ENCODE measurements around the gene TMEM205. TPM values are rescaled to one million over a fixed set of nuclear protein-coding genes. Genes with fewer than 3 reads are reported as not detected.

Gene TMEM205
- total and polyA plus RNA-seq, 2 experiments from 2014 or later, result 123 to 293 TPM

- peaks cover 21% of the 10 kb centered on the region for H3K4me1 Mint-ChIP-seq
- no peaks in the 10 kb centered on the region for H4K20me1 ChIP-seq (replicated peaks; ENCODE audit: insufficient read depth)
- H3K27me3 ChIP-seq (ENCODE audit: insufficient read depth), result no peaks in the 10 kb centered on the region
- H3K36me3 Mint-ChIP-seq (ENCODE audit: low read depth), result no peaks in the 10 kb centered on the region; the same call in 1 of the 3 replicates
- no peak overlapping the region for H3K4me3 Mint-ChIP-seq
- no peaks in the 10 kb centered on the region for H3K9me2 ChIP-seq (ENCODE audit: insufficient read depth)
- H3F3A ChIP-seq (replicated peaks; ENCODE audit: low read depth), result no peaks in the 10 kb centered on the region
- ATAC-seq (no peak), DNase-seq (ENCODE audit: low spot score) (no peak)
- H3K36me3 ChIP-seq (ENCODE audit: insufficient read depth), result no peaks in the 10 kb centered on the region
- TF ChIP-seq REST (IDR thresholded peaks at IDR 0.05; ENCODE audit: unreplicated experiment), result peak; percentile 53
- no peak for TF ChIP-seq NANOG (IDR thresholded peaks at IDR 0.05; ENCODE audit: borderline replicate concordance)
- TF ChIP-seq ZNF114 (CRISPR knock-in tag; IDR thresholded peaks at IDR 0.05), result no peak
- no peak for TF ChIP-seq CTCF (conservative IDR thresholded peaks at IDR 0.05; ENCODE audit: low read depth in 2 of 2)
- peaks cover 34% of the 10 kb centered on the region for H3K27me3 Mint-ChIP-seq (ENCODE audit: insufficient read depth, low read depth, poor library complexity)
- H3K27ac ChIP-seq (ENCODE audit: low read depth), result no peak overlapping the region
- no peak overlapping the region for H3K4me2 ChIP-seq
- no peak overlapping the region for H3K4me3 ChIP-seq
- no peak overlapping the region for H2AFZ ChIP-seq
- peaks cover 5% of the 10 kb centered on the region; the same call in 1 of the 2 replicates for H3K4me1 ChIP-seq (ENCODE audit: insufficient read depth)
- H3K79me2 ChIP-seq (replicated peaks; ENCODE audit: insufficient read depth), result no peaks in the 10 kb centered on the region
- H3K9me3 Mint-ChIP-seq, result peaks cover 8% of the 10 kb centered on the region; the same call in 1 of the 3 replicates
- no peak overlapping the region for H3K27ac Mint-ChIP-seq
Measured at GRCh38 chr19:11349171-11349570, 3.1 kb upstream of the TMEM205 start.

GRCh38 chr19:11347546-11348039 lies 1.5 kb upstream of the TMEM205 start:
- Mint-ChIP-seq H3K36me3 (ENCODE audit: low read depth) (peaks cover 1% of the 10 kb centered on the region; the same call in 2 of the 3 replicates), H3K27ac (no peak overlapping the region), H3K9me3 (peaks cover 8% of the 10 kb centered on the region; the same call in 1 of the 3 replicates), H3K4me3 (peak overlapping the region; percentile 95), H3K4me1 (peaks cover 21% of the 10 kb centered on the region), H3K27me3 (ENCODE audit: insufficient read depth, low read depth, poor library complexity) (peaks cover 33% of the 10 kb centered on the region)
- Histone ChIP-seq H3K4me2 (no peak overlapping the region), H3K27me3 (ENCODE audit: insufficient read depth) (no peaks in the 10 kb centered on the region), H3F3A (replicated peaks; ENCODE audit: low read depth) (no peaks in the 10 kb centered on the region), H3K79me2 (replicated peaks; ENCODE audit: insufficient read depth) (no peaks in the 10 kb centered on the region), H2AFZ (no peak overlapping the region), H4K20me1 (replicated peaks; ENCODE audit: insufficient read depth) (no peaks in the 10 kb centered on the region), H3K27ac (ENCODE audit: low read depth) (no peak overlapping the region), H3K4me1 (ENCODE audit: insufficient read depth) (peaks cover 5% of the 10 kb centered on the region; the same call in 1 of the 2 replicates), H3K36me3 (ENCODE audit: insufficient read depth) (no peaks in the 10 kb centered on the region), H3K9me2 (ENCODE audit: insufficient read depth) (no peaks in the 10 kb centered on the region), H3K4me3 (no peak overlapping the region)
- no peak for ATAC-seq
- no peak for DNase-seq (ENCODE audit: low spot score)
- TF ChIP-seq NANOG (IDR thresholded peaks at IDR 0.05; ENCODE audit: borderline replicate concordance), result no peak
- no peak for TF ChIP-seq ETS1 (IDR thresholded peaks at IDR 0.05)
- no peak for TF ChIP-seq EZH2phosphoT487 (IDR thresholded peaks at IDR 0.05; ENCODE audit: unreplicated experiment)
- no peak for TF ChIP-seq JUNB (IDR thresholded peaks at IDR 0.05; ENCODE audit: unreplicated experiment)
- no peak for TF ChIP-seq ZNF462 (CRISPR knock-in tag; IDR thresholded peaks at IDR 0.05)
- no peak for TF ChIP-seq STAT1 (IDR thresholded peaks at IDR 0.05; ENCODE audit: unreplicated experiment)

All from GM23338 (cell line).